HG03342 (cell line): ENCODE results near the gene TNPO3.
"Not testable (repeated sequence)": the region's sequence is repeated elsewhere in the genome, so short reads cannot be mapped to it uniquely, and the experiment has no call there.

ENCODE experiments used
- ATAC-seq: cut with Tn5 transposase; IDR thresholded peaks from one replicate; pipeline ENCODE4 v1.9.1; 2021; ENCODE audit warnings: mild to moderate bottlenecking, moderate library complexity; ENCODE audit not compliant: unreplicated experiment

Gene TNPO3

DNA sequence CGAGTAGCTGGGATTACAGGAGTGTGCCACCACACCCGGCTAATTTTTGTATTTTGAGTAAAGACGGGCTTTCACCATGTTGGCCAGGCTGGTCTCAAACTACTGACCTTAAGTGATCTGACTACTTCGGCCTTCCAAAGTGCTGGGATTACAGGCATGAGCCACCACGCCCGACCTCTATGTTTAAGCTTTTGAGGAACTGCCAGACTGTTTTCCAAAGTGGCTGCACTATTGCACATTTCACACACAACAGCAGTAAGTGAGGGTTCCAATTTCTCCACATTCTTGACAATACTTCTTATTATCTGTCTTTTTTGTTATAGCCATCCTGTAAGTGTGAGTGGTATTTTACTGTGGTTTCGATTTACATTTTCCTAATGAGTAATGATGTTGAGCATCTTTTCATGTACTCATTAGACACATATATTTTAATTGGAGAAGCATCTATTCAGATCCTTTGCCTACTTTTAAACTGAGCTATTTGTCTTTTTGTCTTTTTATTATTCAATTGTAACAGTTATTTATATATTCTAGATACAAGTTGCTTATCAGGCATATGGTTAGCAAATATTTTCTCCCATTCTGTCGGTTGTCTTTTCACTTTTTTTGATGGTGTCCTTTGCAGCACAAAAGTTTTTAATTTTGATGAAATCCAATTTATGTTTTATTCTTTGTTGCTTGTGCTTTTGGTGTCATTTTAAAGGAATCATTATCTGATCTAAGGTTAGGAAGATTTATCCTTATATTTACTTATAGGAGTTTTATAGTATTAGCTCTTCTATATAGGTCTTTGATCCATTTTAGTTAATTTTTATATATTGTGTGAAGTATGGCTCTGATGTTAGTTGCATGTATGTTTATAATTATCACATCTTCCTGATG, 130.0 kb downstream of the TNPO3 start:
- no peak for ATAC-seq

DNA sequence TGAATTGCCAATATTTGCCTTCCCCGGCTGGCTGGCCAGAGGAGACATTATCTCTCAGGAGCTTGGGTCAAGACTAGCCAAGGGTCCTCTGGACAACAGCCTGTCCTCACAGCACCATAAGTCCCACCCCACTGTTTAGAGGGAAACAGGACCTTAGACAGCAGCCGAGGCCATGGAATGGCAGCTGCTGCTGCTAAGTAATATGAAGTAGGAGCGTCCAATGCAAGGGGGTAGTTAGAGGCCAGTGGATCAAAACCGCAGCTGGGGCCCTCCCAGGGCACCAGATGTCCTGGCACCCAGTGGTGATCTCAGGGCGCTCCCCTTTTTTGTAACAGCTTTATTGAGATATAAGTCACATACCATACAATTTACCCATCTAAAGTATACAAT, 131.5 kb downstream of the TNPO3 start:
- ATAC-seq, result no peak

DNA sequence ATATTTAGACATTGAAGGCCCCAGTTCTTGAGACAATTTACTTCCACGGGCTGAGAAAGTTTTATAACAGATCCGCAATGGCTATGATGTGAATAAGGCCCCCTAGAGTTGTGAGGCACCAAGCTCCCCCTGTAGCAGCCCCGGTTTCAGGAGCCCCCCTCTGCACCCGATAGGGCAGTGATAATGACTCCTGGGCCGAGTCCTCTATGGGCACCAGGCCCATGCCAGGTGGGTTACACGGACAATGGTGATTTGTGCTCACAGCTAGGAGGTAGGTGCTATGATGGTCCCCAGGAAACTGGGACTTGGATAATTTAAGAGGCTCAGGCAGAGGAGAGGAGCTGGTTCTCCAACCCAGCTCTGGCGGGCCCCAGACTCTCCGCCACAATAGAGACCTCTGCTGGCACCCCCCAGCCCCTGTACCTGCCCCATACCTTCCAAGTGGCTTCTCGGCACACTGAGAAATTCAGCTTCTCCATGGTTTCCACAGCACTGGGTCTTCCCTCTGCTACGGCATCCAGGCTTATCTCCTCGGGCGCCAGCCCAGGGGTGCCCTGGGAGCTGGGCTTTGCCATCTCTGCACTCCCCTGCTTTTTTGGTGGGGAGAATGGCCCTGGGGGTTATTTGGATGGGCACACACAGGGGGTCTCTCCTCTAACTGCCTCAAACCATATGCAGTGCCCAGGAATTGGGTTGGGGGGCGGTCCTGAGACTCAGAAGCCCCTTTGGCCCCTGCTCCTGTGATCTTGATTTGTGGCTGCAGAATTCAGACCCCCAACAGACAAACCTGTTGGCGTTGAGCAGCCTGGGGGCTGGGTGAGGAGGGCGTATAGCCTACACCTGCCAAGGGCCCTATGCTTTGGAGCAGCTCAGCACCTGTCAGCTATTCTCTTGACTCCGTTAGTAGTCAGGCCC, 132.2 kb downstream of the TNPO3 start:
- no peak for ATAC-seq

- ATAC-seq, result no peak
These were observed 133.0 kb downstream of the TNPO3 start for GRCh38 chr7:128921866-128922440.

DNA sequence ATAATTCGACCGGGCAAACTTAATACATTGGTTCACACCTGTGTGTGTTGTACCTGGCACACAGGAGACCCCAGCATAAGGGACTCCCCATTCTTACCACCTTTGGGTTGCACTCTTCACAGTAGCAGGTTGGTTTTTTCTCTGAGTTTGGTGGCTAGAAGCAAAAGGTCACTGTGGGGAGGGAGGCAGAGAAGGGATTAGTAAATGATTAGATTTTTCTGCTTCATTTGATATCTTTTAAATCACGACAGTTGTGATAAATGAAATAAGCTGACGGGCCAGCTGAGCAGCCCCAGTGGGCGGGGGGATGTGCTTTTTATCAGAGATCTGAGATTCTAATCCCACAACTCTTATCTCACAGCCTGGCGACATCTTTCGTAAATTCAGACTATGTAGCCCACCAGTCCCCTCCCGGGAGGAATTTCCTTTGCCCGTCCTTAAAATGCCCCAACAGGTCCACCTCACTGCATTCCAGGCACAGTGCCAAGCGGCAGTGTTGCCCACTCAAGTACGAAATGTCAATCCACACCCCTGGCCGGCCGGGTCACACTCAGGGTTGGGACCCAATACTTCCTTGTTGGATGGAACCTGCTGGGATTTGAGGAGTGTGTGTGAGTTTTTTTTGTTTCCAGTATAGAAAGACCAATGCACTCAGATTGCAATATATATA, 133.9 kb downstream of the TNPO3 start:
- no peak for ATAC-seq

DNA sequence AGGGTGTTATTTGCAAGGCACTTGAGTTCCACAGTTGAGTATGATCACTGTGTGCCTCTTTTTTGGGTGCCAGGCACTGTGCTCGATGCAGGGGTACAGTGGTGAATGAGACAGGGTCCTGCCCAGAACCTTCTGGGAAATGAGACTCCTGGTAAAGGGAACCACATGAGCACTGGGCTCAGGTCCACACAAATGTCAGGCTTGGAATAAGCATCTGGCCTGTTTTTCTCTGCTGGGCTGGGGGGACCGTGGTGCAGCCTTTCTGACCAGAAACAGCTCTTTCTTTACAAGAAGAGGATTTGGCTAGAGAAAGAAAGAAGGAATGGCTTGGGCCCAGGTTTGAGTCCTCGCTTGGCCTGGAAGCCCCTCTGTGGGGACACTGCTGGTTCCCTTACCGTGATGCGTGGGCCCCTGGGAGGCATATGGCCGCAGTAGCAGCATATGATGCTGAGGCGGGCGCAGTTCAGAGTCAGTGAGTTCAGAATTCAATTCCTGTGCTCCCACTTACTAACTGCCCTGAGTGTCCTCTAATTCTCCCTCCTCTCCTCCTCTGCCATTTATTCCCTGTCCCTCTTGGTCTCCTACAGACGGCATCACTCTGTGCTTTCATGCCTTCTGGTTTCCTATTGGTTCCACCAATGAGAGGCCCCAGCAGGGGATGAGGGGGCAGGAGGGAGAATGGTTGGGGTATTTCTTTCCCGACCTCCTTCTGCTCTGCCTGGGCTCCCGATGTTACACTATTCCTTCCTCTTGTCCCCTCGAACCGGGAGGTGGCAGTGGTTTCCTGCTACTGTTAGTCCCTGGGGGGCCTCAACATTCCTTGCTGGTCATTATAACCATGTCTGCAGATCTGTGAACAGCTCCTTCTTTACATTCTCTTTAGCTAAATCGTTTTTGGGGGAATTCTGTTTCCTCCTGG, 134.8 kb downstream of the TNPO3 start:
- ATAC-seq, result no peak

- no peak for ATAC-seq
These were observed 135.7 kb downstream of the TNPO3 start for GRCh38 chr7:128919241-128919640.

DNA sequence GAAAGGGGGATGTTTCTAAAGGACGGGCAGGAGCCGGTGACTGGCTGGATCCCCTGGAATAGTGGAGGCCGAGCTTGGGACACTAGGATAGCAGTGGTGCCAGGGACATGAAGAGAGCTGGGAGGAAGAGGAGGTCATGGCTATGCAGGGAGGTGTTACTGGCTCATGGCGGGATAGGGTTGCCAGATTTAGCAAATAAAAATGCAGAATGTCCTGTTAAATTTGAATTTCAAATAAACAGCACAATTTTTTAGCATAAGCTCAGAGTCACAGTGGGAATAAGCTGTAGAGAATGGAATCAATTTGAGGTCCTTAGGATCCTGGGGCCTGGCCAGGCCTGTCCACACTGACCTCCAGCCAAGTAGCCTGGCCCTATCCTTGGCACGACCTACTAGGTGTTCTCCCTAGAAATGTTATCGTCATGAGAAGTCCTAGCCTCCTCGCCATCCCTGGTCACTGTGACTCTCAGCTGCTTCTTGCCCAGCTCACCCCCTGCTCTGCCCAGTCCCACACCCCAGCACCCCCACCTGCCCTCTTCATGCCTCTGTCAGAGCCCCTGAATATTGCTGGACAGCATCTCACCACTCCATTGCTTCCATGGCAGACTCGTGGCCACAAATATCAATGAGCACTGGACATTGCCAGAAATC, 136.8 kb downstream of the TNPO3 start:
- ATAC-seq, result no peak

GRCh38 chr7:128917122-128917521, 137.8 kb downstream of the TNPO3 start:
- ATAC-seq, result no peak

GRCh38 chr7:128916643-128916915, 138.3 kb downstream of the TNPO3 start:
- no peak for ATAC-seq

DNA sequence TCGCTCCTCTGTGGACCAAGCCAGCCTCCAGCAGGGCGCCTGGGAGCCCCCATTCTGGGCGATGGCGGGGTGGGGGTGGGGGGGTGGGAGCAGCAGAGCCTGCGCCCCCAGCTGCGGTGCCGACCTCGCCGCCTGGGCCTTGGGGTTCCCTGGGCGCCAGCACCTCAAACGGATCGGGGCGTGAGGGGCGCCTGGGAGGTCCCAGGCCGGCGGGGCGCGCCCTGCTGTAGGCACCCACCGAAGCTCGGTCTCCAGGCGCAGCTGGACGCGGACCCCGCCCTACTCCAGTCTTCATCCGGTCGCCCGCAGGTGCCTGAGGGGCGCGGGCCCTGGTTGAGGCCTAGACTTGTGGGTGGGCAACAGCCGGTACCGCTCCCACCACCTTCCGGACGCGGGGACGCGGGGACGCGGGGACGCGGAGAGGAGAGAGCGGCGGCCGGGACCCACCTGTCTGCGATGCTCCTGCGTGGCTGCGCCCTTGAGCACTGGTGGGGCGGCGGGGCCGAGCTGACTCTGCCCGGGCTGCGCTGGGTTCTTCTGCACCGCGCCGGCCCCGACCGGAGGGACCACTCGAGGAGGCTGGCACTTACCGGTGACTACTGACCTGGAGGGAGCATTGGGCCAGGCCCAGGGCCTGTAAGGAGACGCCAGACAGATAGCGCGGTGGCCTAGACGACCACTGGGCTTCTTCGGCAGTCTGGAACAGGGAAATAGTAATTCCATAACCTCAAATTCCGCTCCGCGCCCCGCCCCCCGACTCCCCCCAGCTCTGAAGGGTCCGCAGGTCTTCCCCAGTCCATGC, 138.9 kb downstream of the TNPO3 start:
- ATAC-seq, result no peak

GRCh38 chr7:128915271-128915819, 139.6 kb downstream of the TNPO3 start:
- ATAC-seq, result no peak

DNA sequence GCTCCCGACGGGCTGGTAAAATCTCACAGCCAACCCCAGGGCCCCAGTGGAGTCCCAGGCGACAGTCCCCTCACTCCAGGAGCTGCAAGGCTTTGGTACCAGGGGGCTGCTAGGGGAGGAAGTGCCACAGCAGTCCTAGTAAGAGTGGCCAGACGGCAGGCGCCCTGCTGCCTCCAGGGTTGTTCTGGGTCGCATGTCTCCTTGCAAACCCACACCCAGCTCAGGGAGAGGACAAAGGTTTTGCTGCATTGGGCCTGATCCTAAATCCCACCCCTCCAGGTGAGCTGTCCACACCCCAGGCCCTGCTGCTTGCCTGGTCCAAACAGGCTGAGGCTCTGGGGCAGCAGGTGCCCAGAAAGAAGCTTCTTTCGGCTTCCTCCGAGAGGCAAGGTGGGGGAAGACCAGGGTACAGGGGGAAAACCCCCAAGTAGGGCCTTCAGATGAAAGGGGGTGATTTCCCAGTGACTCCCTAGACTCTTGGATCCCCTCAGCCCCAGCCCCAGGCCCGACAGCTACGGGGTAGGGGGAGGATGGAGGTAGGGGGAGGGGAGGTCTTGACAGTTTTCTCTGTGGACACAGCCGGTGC, 140.3 kb downstream of the TNPO3 start:
- ATAC-seq, result no peak

- ATAC-seq, result no peak
These were observed 140.9 kb downstream of the TNPO3 start for GRCh38 chr7:128913870-128914565.

- not testable (repeated sequence) for ATAC-seq
These were observed 142.0 kb downstream of the TNPO3 start for GRCh38 chr7:128912709-128913495.

DNA sequence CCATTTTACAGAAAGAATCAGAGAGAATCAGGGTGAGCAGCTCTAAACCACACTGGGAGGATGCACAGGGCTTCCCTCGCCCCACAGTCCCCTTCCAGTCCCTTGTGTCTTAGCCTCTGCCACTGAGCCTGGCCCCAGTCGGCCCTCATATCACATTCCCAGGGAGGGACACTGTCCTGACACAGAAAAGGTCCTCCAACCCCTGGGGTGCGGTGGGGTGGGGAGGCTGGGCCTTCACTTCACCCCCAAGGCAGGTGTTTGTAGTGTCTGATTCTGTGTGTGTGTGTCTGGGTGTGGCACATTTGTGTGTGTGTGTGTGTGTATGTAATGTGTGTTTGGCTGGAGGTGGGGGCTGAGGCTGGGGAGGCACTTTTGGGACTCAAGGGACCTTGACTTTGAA, 142.6 kb downstream of the TNPO3 start:
- no peak for ATAC-seq
